ENCODE data around the gene ARL6IP4.

The ARL6IP4 gene

GRCh38 chr12:122947352-122947792, 33.1 kb upstream of the ARL6IP4 start:
- Histone ChIP-seq H3K9me3 (replicated peaks; ENCODE audit: insufficient read depth, low read length) (no peaks in the 10 kb centered on the region), H3K9me2 (replicated peaks; ENCODE audit: insufficient read depth, low read length) (no peaks in the 10 kb centered on the region), H3K4me1 (ENCODE audit: low read length) (no peaks in the 10 kb centered on the region), H3K4me3 (ENCODE audit: low read length) (no peak overlapping the region), H3K36me3 (replicated peaks; ENCODE audit: insufficient read depth, low read length) (no peaks in the 10 kb centered on the region), H2AFZ (ENCODE audit: low read length) (no peak overlapping the region), H3K9ac (ENCODE audit: low read length) (no peak overlapping the region), H3K4me2 (ENCODE audit: low read depth, low read length) (no peak overlapping the region), H3K27ac (ENCODE audit: low read length) (no peak overlapping the region), H3K27me3 (replicated peaks; ENCODE audit: insufficient read depth, low read length) (no peaks in the 10 kb centered on the region), H3K79me2 (ENCODE audit: low read length) (0 out of 2 replicates have a peak, but pooled peaks cover 4% of the 10 kb centered on the region), H4K20me1 (ENCODE audit: insufficient read depth, low read length) (no peaks in the 10 kb centered on the region), H3F3A (ENCODE audit: insufficient read depth, low read length) (no peaks in the 10 kb centered on the region)
- no peak for DNase-seq
- TF ChIP-seq CTCF (IDR thresholded peaks at IDR 0.05; ENCODE audit: low read length) (no peak), EZH2phosphoT487 (IDR thresholded peaks at IDR 0.05; ENCODE audit: low read length) (no peak), EZH2 (optimal IDR thresholded peaks at IDR 0.05; ENCODE audit: low read depth, low read length) (no peak)

- Histone ChIP-seq H3K27me3 (replicated peaks; ENCODE audit: insufficient read depth, low read length) (no peaks in the 10 kb centered on the region), H3F3A (ENCODE audit: insufficient read depth, low read length) (no peaks in the 10 kb centered on the region), H3K9me2 (replicated peaks; ENCODE audit: insufficient read depth, low read length) (no peaks in the 10 kb centered on the region), H3K9me3 (replicated peaks; ENCODE audit: insufficient read depth, low read length) (no peaks in the 10 kb centered on the region), H3K27ac (ENCODE audit: low read length) (no peak overlapping the region), H2AFZ (ENCODE audit: low read length) (no peak overlapping the region), H3K4me3 (ENCODE audit: low read length) (no peak overlapping the region), H3K4me1 (ENCODE audit: low read length) (no peaks in the 10 kb centered on the region), H3K9ac (ENCODE audit: low read length) (no peak overlapping the region), H3K79me2 (ENCODE audit: low read length) (0 out of 2 replicates have a peak, but pooled peaks cover 4% of the 10 kb centered on the region), H3K4me2 (ENCODE audit: low read depth, low read length) (no peak overlapping the region), H3K36me3 (replicated peaks; ENCODE audit: insufficient read depth, low read length) (no peaks in the 10 kb centered on the region), H4K20me1 (ENCODE audit: insufficient read depth, low read length) (no peaks in the 10 kb centered on the region)
- DNase-seq: no peak
- TF ChIP-seq EZH2 (optimal IDR thresholded peaks at IDR 0.05; ENCODE audit: low read depth, low read length) (no peak), CTCF (IDR thresholded peaks at IDR 0.05; ENCODE audit: low read length) (no peak), EZH2phosphoT487 (IDR thresholded peaks at IDR 0.05; ENCODE audit: low read length) (no peak)
These were observed 31.9 kb upstream of the ARL6IP4 start for GRCh38 chr12:122948605-122949004.

- Histone ChIP-seq H3K4me3 (ENCODE audit: low read length) (no peak overlapping the region), H3K4me2 (ENCODE audit: low read depth, low read length) (no peak overlapping the region), H3K9ac (ENCODE audit: low read length) (no peak overlapping the region), H3K27ac (ENCODE audit: low read length) (no peak overlapping the region), H3K9me2 (replicated peaks; ENCODE audit: insufficient read depth, low read length) (no peaks in the 10 kb centered on the region), H3K9me3 (replicated peaks; ENCODE audit: insufficient read depth, low read length) (no peaks in the 10 kb centered on the region), H3K4me1 (ENCODE audit: low read length) (no peaks in the 10 kb centered on the region), H3K79me2 (ENCODE audit: low read length) (0 out of 2 replicates have a peak, but pooled peaks cover 4% of the 10 kb centered on the region), H2AFZ (ENCODE audit: low read length) (no peak overlapping the region), H3F3A (ENCODE audit: insufficient read depth, low read length) (no peaks in the 10 kb centered on the region), H3K27me3 (replicated peaks; ENCODE audit: insufficient read depth, low read length) (no peaks in the 10 kb centered on the region), H4K20me1 (ENCODE audit: insufficient read depth, low read length) (no peaks in the 10 kb centered on the region), H3K36me3 (replicated peaks; ENCODE audit: insufficient read depth, low read length) (no peaks in the 10 kb centered on the region)
- TF ChIP-seq EZH2phosphoT487 (IDR thresholded peaks at IDR 0.05; ENCODE audit: low read length) (no peak), EZH2 (optimal IDR thresholded peaks at IDR 0.05; ENCODE audit: low read depth, low read length) (no peak), CTCF (IDR thresholded peaks at IDR 0.05; ENCODE audit: low read length) (no peak)
- DNase-seq: no peak
These were observed 31.1 kb upstream of the ARL6IP4 start for GRCh38 chr12:122949405-122949804.

All from MM.1S (cell line).